Stimulated activated effector memory CD8-positive, alpha-beta T cell treated with anti-CD3 and anti-CD28 coated beads, Interleukin-12 subunit alpha, Interleukin-12 subunit beta, amount 100 ng/mL, for 72 hours (primary cell): ENCODE results near the gene RGS7.
"Not testable (repeated sequence)": the region's sequence is repeated elsewhere in the genome, so short reads cannot be mapped to it uniquely, and the experiment has no call there.

Experiments
- ATAC-seq: fragments of 150-1000 bp; cut with Tn5 transposase; 2 replicates; pipeline ENCODE4 v1.10.0; 2021
- DNase-seq, 2 donors: peaks; one replicate each; pipeline ENCODE4 v3.0.0; 2021 to 2022; ENCODE audit warnings: low spot score in 2 of 2
- H3K27ac Mint-ChIP-seq: one replicate; pipeline ENCODE4 v1.8.0; 2022; ENCODE audit warnings: mild to moderate bottlenecking, mixed read lengths
- H3K36me3 Mint-ChIP-seq: one replicate; pipeline ENCODE4 v1.8.0; 2022; ENCODE audit warnings: mild to moderate bottlenecking, mixed read lengths
- H3K4me1 Mint-ChIP-seq: one replicate; pipeline ENCODE4 v1.8.0; 2022; ENCODE audit warnings: mixed read lengths
- H3K4me3 Mint-ChIP-seq: one replicate; pipeline ENCODE4 v1.8.0; 2022; ENCODE audit warnings: mild to moderate bottlenecking, mixed read lengths
- H3K9me3 Mint-ChIP-seq: one replicate; pipeline ENCODE4 v1.8.0; 2022; ENCODE audit warnings: mixed read lengths

Gene RGS7

GRCh38 chr1:241165256-241165655, 191.7 kb downstream of the RGS7 start:
- not testable (repeated sequence) for H3K36me3 Mint-ChIP-seq, ATAC-seq, H3K4me3 Mint-ChIP-seq

GRCh38 chr1:241163363-241163762, 193.6 kb downstream of the RGS7 start:
- Mint-ChIP-seq H3K4me3 (no peak overlapping the region), H3K27ac (no peak overlapping the region), H3K36me3 (no peaks in the 10 kb centered on the region), H3K4me1 (no peaks in the 10 kb centered on the region), H3K9me3 (peaks cover 13% of the 10 kb centered on the region)
- DNase-seq (no peak), ATAC-seq (no peak)

More at GRCh38 chr1:241165256-241165655, 191.7 kb downstream of the RGS7 start:
- H3K4me1 Mint-ChIP-seq, DNase-seq, H3K9me3 Mint-ChIP-seq, H3K27ac Mint-ChIP-seq: not testable (repeated sequence)

GRCh38 chr1:241161188-241161689, 195.8 kb downstream of the RGS7 start:
- DNase-seq (no peak), ATAC-seq (no peak)
- H3K36me3 Mint-ChIP-seq = no peaks in the 10 kb centered on the region
- H3K27ac Mint-ChIP-seq = no peak overlapping the region
- H3K4me1 Mint-ChIP-seq = no peaks in the 10 kb centered on the region
- peaks cover 12% of the 10 kb centered on the region for H3K9me3 Mint-ChIP-seq
- H3K4me3 Mint-ChIP-seq = no peak overlapping the region

- H3K36me3 Mint-ChIP-seq = no peaks in the 10 kb centered on the region
- peaks cover 21% of the 10 kb centered on the region for H3K9me3 Mint-ChIP-seq
- H3K4me1 Mint-ChIP-seq = no peaks in the 10 kb centered on the region
- ATAC-seq = no peak
- no peak for DNase-seq
- H3K27ac Mint-ChIP-seq = no peak overlapping the region
- no peak overlapping the region for H3K4me3 Mint-ChIP-seq
Measured at GRCh38 chr1:241157435-241157834, 199.6 kb downstream of the RGS7 start.

GRCh38 chr1:241156231-241156965, 200.6 kb downstream of the RGS7 start:
- Mint-ChIP-seq H3K9me3 (peaks cover 21% of the 10 kb centered on the region), H3K27ac (no peak overlapping the region), H3K4me1 (no peaks in the 10 kb centered on the region), H3K36me3 (no peaks in the 10 kb centered on the region), H3K4me3 (no peak overlapping the region)
- peak; percentile 21 for ATAC-seq
- no peak for DNase-seq

- H3K4me3 Mint-ChIP-seq = no peak overlapping the region
- no peaks in the 10 kb centered on the region for H3K36me3 Mint-ChIP-seq
- ATAC-seq (no peak), DNase-seq (no peak)
- peaks cover 7% of the 10 kb centered on the region for H3K9me3 Mint-ChIP-seq
- H3K27ac Mint-ChIP-seq = no peak overlapping the region
- H3K4me1 Mint-ChIP-seq = no peaks in the 10 kb centered on the region
Measured at GRCh38 chr1:241145881-241146280, 211.1 kb downstream of the RGS7 start.

GRCh38 chr1:241143765-241144442, 213.1 kb downstream of the RGS7 start:
- H3K9me3 Mint-ChIP-seq = peaks cover 7% of the 10 kb centered on the region
- ATAC-seq (no peak), DNase-seq (no peak)
- H3K27ac Mint-ChIP-seq = no peak overlapping the region
- H3K4me1 Mint-ChIP-seq = no peaks in the 10 kb centered on the region
- H3K4me3 Mint-ChIP-seq = no peak overlapping the region
- no peaks in the 10 kb centered on the region for H3K36me3 Mint-ChIP-seq

- H3K36me3 Mint-ChIP-seq = no peaks in the 10 kb centered on the region
- no peak overlapping the region for H3K27ac Mint-ChIP-seq
- H3K4me3 Mint-ChIP-seq = no peak overlapping the region
Measured at GRCh38 chr1:241142493-241142892, 214.5 kb downstream of the RGS7 start.

GRCh38 chr1:241141646-241142045, 215.4 kb downstream of the RGS7 start:
- H3K4me1 Mint-ChIP-seq, H3K4me3 Mint-ChIP-seq, DNase-seq, H3K9me3 Mint-ChIP-seq, ATAC-seq, H3K36me3 Mint-ChIP-seq, H3K27ac Mint-ChIP-seq: not testable (repeated sequence)

More at GRCh38 chr1:241142493-241142892, 214.5 kb downstream of the RGS7 start:
- H3K9me3 Mint-ChIP-seq = peaks cover 7% of the 10 kb centered on the region
- DNase-seq = no peak
- no peak for ATAC-seq
- no peaks in the 10 kb centered on the region for H3K4me1 Mint-ChIP-seq

GRCh38 chr1:241140670-241141069, 216.3 kb downstream of the RGS7 start:
- H3K9me3 Mint-ChIP-seq = peaks cover 4% of the 10 kb centered on the region
- DNase-seq = no peak
- no peak for ATAC-seq
- no peaks in the 10 kb centered on the region for H3K36me3 Mint-ChIP-seq
- no peak overlapping the region for H3K27ac Mint-ChIP-seq
- H3K4me1 Mint-ChIP-seq = no peaks in the 10 kb centered on the region
- no peak overlapping the region for H3K4me3 Mint-ChIP-seq

- no peaks in the 10 kb centered on the region for H3K4me1 Mint-ChIP-seq
- H3K9me3 Mint-ChIP-seq = peaks cover 8% of the 10 kb centered on the region
- H3K27ac Mint-ChIP-seq = no peak overlapping the region
- H3K36me3 Mint-ChIP-seq = no peaks in the 10 kb centered on the region
- ATAC-seq (no peak), DNase-seq (no peak)
- no peak overlapping the region for H3K4me3 Mint-ChIP-seq
Measured at GRCh38 chr1:241139047-241139446, 218.0 kb downstream of the RGS7 start.

- ATAC-seq = no peak
- Mint-ChIP-seq H3K4me1 (no peaks in the 10 kb centered on the region), H3K27ac (no peak overlapping the region), H3K4me3 (no peak overlapping the region), H3K9me3 (peaks cover 10% of the 10 kb centered on the region), H3K36me3 (no peaks in the 10 kb centered on the region)
- no peak for DNase-seq
Measured at GRCh38 chr1:241138248-241138647, 218.8 kb downstream of the RGS7 start.

- Mint-ChIP-seq H3K36me3 (no peaks in the 10 kb centered on the region), H3K4me1 (no peaks in the 10 kb centered on the region), H3K27ac (no peak overlapping the region), H3K9me3 (peaks cover 6% of the 10 kb centered on the region), H3K4me3 (no peak overlapping the region)
- no peak for DNase-seq
- peak; percentile 32 for ATAC-seq
Measured at GRCh38 chr1:241136389-241136788, 220.6 kb downstream of the RGS7 start.

- no peak for DNase-seq
- no peaks in the 10 kb centered on the region for H3K36me3 Mint-ChIP-seq
- H3K9me3 Mint-ChIP-seq = peaks cover 6% of the 10 kb centered on the region
- H3K4me1 Mint-ChIP-seq = no peaks in the 10 kb centered on the region
- no peak overlapping the region for H3K27ac Mint-ChIP-seq
- no peak overlapping the region for H3K4me3 Mint-ChIP-seq
- no peak for ATAC-seq
Measured at GRCh38 chr1:241131636-241132194, 225.3 kb downstream of the RGS7 start.

GRCh38 chr1:241130881-241131280, 226.1 kb downstream of the RGS7 start:
- no peak overlapping the region for H3K27ac Mint-ChIP-seq
- no peak for ATAC-seq
- H3K36me3 Mint-ChIP-seq = no peaks in the 10 kb centered on the region
- H3K4me1 Mint-ChIP-seq = no peaks in the 10 kb centered on the region
- H3K4me3 Mint-ChIP-seq = no peak overlapping the region
- peaks cover 6% of the 10 kb centered on the region for H3K9me3 Mint-ChIP-seq
- DNase-seq = no peak
